Limb (tissue), 2 donors: Measurements from ENCODE around the gene ARHGEF2.

Experiments
- DNase-seq, 2 donors: peaks; one replicate each; pipeline ENCODE4 v3.0.0-alpha.2; 2016; ENCODE audit errors: extremely low spot score in 2 of 2

The ARHGEF2 gene

DNA sequence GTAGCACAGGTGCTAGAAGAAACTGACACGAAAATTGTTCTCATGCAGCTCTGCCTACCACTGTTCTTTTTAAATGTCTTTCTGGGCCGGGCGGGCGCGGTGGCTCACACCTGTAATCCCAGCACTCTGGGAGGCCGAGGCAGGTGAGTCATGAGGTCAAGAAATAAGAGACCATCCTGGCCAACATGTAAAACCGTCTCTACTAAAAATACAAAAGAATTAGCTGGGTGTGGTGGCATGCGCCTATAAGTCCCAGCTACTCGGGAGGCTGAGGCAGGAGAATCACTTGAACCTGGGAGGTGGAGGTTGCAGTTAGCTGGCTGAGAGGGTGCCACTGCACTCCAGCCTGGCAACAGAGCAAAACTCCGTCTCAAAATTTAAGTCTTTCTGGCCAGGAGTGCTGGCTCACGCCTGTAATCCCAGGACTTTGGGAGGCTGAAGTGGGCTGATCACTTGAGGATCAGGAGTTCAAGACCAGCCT, 66.3 kb downstream of the ARHGEF2 start:
- DNase-seq, result no peak

DNA sequence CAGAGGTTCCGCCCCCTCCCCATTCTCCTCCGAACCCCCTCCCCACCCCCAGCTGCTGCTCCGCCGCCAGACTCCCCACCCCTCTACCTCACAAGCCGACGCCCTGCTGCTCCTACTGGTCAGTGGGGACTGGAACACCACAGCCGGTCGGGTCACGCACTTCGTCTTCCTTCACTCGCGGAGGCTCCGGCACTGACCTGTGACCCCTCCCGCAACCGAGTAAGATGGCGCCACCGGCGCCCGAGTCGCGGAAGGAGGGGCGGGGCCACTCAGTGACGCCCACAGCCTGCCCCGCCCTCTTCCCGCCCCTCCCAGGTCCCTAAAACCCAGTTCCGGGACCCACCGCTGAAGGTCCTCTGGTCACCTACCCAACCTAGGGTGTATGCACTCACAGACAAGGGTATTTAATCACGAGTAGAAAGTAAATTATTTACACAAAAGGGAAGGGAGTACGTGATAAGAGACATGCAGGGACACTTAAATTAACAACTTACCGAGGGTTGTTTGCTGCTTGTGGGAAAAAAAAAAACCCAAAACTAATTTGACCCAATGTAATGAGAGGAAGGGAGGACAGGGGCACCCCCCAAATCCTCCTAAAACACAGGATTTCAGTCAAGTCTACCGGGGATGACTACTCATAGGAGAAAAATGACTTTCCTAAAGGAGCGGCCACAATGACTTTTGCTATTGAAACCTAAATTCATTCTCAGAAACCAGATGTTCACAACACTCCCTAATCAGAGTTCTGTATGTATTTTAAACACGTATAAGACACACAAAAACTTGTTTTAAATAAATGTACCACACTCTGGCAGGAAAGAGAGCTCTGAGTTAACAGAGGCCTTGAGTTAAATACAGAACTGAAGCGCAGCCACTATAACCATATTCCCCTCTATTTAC, 66.9 kb downstream of the ARHGEF2 start, which contains the start of gene RIT1:
Gene RIT1 (minus strand): TSS at position 194 of the 900 bp plus-strand sequence. CDS start 588 bp downstream, outside the sequence.
- peak; percentile 71 to 90 for DNase-seq

- peak in 1 of 2 donors; percentile 51 for DNase-seq
Measured at GRCh38 chr1:155910621-155911121, 67.7 kb downstream of the ARHGEF2 start.

DNA sequence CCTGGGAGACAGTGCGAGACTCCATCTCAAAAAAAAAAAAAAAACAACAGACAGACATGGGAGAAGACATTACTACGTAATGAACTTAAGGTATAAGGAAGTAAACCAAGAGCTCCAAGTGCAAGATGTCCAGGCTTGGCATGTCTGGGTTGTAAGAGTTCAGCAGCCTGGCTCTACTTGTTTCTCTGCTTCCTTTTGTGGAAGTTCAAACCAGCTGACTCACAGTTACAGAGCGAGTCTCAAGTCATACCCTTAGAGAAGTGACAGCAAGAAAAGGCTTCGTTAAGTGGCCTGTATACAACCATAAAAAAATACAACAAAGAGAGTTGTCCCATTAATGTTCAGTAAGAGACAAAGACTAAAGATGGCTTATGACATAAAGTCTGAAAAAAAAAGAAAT, 68.5 kb downstream of the ARHGEF2 start:
- DNase-seq, result no peak

DNA sequence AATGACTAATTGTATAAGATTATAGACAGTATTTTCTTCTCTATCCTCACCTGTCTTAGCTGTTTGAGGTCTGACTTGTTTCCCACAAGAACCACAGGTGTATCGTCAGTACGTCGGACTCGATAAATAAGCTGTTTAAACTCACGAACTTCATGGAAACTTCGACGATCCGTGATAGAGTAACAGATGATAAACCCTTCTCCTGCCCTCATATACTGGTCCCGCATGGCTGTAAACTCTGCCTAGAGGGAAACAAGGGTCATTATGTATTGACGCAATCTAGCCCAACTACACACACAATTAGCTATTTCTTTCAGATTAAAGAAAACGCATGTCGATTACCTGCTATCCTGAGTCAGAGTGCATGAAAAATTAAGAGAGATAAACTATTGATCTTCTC, 74.1 kb downstream of the ARHGEF2 start:
- DNase-seq, result no peak

- DNase-seq, result no peak
Measured at GRCh38 chr1:155900161-155900560, 78.2 kb downstream of the ARHGEF2 start.

GRCh38 chr1:155899683-155900082, 78.7 kb downstream of the ARHGEF2 start:
- no peak for DNase-seq

GRCh38 chr1:155898888-155899287, 79.5 kb downstream of the ARHGEF2 start:
- DNase-seq, result no peak

GRCh38 chr1:155897746-155898145, 80.6 kb downstream of the ARHGEF2 start:
- no peak for DNase-seq
